Fibroblast of villous mesenchyme (primary cell): ENCODE data around the gene TNS1. TPM values are rescaled to one million over a fixed set of nuclear protein-coding genes. Genes with fewer than 3 reads are reported as not detected.

ENCODE experiments used
- DNase-seq: peaks from one replicate; pipeline ENCODE4 v3.0.0-alpha.2; 2010; ENCODE audit warnings: low read depth
- H3K4me3 ChIP-seq: 2 replicates; pipeline ENCODE4 v1.5.1; 2011; ENCODE audit warnings: low read depth, mild to moderate bottlenecking, low read length
- total RNA-seq: library from RNA; depleted of rRNA; stranded (reverse); fragments of >200 nt; gene quantifications from 2 replicates; pipeline ENCODE4 v1.2.3, GENCODE V29; 2012
- TF ChIP-seq, protein P1 (sequence below): IDR thresholded peaks from 2 replicates; pipeline ENCODE4 v1.5.1; 2012; ENCODE audit warnings: low read depth, mild to moderate bottlenecking, low read length; ENCODE audit not compliant: insufficient read depth

Gene TNS1
- total RNA-seq, 1 donor: 127 TPM

DNA sequence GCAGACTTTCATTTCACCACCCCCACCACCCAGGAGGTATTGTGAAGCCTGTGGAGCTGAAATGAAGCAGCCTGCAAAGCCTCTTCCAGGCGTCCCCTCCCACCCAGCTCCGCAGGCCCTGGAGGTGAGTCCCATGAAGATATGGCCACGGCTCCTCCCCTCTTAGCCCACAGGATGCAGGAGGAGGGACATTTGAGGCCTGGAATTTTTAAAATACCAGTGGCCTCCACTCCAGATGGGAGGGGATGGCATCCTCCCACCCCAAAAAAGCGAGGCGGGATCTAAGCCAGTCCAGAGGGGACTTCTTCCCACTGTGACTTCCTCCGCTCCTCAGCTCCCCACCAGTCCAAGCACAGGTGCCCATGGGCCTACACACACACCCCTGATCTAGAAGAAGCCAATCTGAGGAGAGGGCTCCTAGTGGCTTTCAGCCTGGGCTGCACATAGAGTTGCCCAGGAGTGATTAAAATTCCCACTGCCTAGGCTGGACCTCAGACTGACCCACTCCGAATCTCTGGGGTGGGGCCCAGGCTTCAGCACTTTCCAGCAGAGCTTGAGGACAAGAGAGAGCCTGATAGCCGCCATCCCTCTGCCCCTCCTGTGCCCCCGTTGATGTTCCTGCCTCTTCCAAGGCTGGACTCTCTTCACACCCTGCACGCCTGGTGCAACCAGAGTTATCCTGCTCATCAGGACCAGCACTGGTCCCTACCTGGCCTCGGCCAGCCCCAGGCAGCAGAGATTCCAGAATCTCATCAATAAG is 206.9 kb downstream of the TNS1 start:
- no peak overlapping the region for H3K4me3 ChIP-seq
- TF ChIP-seq, protein P1, sequence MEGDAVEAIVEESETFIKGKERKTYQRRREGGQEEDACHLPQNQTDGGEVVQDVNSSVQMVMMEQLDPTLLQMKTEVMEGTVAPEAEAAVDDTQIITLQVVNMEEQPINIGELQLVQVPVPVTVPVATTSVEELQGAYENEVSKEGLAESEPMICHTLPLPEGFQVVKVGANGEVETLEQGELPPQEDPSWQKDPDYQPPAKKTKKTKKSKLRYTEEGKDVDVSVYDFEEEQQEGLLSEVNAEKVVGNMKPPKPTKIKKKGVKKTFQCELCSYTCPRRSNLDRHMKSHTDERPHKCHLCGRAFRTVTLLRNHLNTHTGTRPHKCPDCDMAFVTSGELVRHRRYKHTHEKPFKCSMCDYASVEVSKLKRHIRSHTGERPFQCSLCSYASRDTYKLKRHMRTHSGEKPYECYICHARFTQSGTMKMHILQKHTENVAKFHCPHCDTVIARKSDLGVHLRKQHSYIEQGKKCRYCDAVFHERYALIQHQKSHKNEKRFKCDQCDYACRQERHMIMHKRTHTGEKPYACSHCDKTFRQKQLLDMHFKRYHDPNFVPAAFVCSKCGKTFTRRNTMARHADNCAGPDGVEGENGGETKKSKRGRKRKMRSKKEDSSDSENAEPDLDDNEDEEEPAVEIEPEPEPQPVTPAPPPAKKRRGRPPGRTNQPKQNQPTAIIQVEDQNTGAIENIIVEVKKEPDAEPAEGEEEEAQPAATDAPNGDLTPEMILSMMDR: no peak
- DNase-seq: no peak

- TF ChIP-seq, protein P1: no peak
- no peak for DNase-seq
- no peak overlapping the region for H3K4me3 ChIP-seq
Measured at GRCh38 chr2:217795067-217795466, 207.7 kb downstream of the TNS1 start.

DNA sequence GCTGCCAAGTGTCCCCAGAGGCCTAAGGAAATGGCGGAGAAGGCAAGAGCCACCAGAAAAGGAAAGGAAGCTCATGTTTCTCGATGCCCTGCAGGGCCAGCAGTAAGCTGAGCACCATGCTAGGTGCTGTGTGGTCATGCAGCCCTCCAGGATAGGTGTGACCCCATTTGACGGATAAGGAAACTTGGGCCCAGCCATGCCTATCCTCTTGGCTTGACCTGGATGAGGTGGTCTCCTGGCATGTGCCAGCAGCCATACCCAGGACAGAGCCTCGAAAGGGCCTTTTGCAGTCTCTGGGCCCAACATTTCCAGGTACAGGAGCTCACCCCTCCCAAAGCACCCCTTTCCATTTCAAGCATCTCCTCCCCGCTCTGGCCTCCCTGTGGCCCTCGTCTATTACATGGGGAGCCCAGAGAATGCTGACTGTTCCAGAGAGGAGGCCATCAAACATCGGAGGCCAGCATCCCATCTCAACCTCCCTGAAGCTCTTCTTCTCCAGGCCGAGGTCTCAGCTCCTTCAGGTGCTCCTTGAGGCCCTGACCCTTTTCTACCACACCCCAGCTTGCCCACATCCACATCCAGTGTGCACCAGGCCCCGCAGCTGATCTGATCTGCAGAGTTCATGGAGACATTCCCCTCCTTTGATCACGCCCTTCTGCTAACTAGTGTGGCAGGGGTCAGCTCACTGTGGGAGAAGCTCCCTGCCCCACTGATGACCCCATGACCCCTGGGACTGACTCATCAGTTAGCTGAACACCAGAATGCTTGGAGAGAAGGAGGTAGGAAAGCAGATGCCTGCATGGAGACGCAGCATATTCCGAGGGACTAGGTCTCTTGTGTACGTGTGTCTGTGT is 208.4 kb downstream of the TNS1 start:
- no peak overlapping the region for H3K4me3 ChIP-seq
- no peak for DNase-seq
- TF ChIP-seq, protein P1: no peak

DNA sequence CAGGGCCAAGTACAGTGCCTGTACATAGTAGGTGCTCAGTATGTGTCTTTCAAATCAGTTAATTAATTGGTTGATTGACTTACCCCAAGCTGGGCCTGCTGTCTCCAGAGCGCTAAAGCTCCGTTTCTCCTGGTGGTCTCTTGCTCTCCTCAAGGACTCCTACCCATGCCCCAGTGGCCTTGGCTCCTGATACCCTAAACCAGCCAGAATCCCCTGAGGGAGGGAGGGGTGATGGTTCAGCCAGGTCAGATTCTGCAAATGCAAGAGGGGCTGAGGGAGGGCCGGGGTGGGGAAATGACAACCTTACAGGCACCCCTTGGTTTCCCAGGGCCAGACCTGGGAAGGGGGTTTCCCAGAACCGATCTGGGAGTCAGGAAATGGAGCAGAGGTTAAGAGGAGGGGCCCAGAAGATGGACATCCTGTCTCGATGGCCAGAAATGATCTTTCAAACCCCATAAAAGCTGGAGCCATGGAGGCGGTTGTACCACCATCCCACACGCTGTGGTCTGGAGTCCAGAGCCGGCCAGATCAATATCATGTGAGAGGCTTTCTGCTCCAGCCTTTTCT is 209.1 kb downstream of the TNS1 start:
- TF ChIP-seq, protein P1: no peak
- DNase-seq: no peak
- no peak overlapping the region for H3K4me3 ChIP-seq

- H3K4me3 ChIP-seq: no peak overlapping the region
- no peak for DNase-seq
- TF ChIP-seq, protein P1: no peak
Measured at GRCh38 chr2:217792626-217793527, 209.9 kb downstream of the TNS1 start.

DNA sequence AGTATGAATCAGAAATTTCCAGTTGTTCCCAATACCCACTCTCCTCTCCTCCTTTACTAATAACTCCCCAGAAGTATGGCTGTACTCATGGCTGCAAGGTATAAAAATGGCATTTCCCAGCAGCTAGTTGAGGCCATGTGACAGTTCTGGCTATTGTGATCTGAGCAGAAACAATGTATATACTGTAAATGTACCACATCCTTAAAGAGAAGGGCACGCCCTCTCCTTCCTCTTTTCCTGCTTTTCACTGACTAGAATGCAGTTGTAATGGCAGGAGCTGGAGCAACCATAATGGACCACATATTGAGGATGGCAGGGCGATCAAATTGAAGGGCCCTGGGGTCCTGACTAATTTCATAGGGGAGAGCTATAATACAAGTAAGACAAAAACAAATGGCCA is 211.2 kb downstream of the TNS1 start:
- no peak overlapping the region for H3K4me3 ChIP-seq
- DNase-seq: no peak
- TF ChIP-seq, protein P1: no peak
